Prostate gland (tissue), 2 donors: ENCODE measurements around the gene CLCF1.

ENCODE experiments used
- CTCF ChIP-seq, 4 experiments: fragments of 200-600 bp in 2 of 4; fragments of 450-650 bp in 2 of 4; sonication (generic) in 2 of 4; IDR thresholded peaks; 1 replicate in 3 of 4; 2 replicates in 1 of 4; pipeline ENCODE4 v1.5.1; 2016 to 2019; ENCODE audit warnings: antibody characterized with exemption in 4 of 4, mild to moderate bottlenecking in 2 of 4, moderate library complexity in 2 of 4
- POLR2A ChIP-seq: fragments of 450-650 bp; IDR thresholded peaks from one replicate; pipeline ENCODE4 v1.6.1; 2016; ENCODE audit warnings: antibody characterized with exemption, mild to moderate bottlenecking

DNA sequence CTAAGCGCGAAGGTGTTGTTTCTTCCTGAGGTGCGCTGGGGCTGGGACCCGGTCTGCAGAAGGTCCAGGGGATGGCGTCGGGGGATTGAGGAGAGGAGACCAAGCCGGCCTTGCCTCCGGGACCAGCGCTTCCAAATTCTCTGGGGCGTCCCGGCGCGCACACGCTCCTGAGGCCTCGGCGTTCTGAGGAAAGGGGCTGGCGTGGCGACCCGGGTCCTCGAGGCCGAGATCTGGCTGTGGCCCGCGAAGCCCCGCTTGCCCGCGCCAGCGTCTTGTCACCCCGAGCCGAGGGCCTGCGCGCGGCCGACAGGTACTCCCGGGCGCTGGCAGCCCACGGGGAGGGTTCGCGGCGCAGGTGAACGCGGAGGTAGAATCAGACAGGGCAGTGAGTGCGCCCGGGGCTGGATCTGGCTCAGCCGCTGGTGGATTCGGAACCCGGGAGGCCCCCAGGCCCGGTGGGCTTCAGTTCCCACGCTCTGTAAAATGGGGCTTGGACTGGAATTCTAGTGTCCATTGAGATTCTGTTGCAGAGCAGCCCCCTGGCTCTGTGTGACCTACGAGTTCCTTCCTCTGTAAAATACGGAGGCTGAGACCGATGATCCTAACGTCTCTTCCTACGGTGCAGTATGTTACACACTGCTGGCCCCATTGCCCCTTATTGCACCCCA, 55.4 kb downstream of the CLCF1 start:
- TF ChIP-seq POLR2A: peak; percentile 71
- no peak for TF ChIP-seq CTCF (IDR thresholded peaks at IDR 0.05)
